ENCODE data around the gene KCTD20.

The KCTD20 gene

DNA sequence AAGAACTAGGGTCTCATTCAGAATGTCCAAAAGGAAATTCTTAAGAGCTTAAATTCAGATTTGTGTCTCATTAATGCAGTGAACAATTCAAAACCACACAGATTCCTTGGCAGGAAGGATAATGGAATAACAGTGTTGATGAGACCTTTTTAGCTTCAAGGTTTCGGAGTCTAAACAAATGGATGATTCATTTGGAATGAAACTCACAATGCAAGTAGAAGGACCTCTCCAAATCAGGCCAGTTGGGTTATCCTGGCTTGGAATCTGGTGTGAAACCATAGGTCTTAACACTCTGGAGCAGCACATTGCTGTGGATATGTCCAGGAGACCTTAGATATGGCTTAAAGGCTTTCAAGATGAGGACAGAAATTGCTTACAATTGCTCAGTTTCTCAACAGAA, 44.9 kb downstream of the KCTD20 start:
- Histone ChIP-seq H2AFZ (ENCODE audit: low read depth, low read length, severe bottlenecking) (no peak overlapping the region), H3K27me3 (ENCODE audit: low read length) (no peaks in the 10 kb centered on the region), H4K20me1 (ENCODE audit: low read depth, low read length) (no peaks in the 10 kb centered on the region), H3K9ac (ENCODE audit: low read length) (no peak overlapping the region), H3K36me3 (ENCODE audit: low read length) (peaks cover 13% of the 10 kb centered on the region; the same call in 1 of the 2 replicates), H3K9me2 (replicated peaks; ENCODE audit: insufficient read depth, low read length) (no peaks in the 10 kb centered on the region), H3K9me3 (ENCODE audit: insufficient read depth, low read length) (no peaks in the 10 kb centered on the region), H3K27ac (ENCODE audit: low read depth, low read length) (no peak overlapping the region), H3F3A (ENCODE audit: insufficient read depth) (peaks cover 11% of the 10 kb centered on the region), H3K79me2 (ENCODE audit: insufficient read depth, low read length) (no peaks in the 10 kb centered on the region), H3K4me2 (ENCODE audit: low read depth, low read length, poor library complexity, severe bottlenecking) (no peak overlapping the region), H3K4me3 (ENCODE audit: insufficient read depth, low read length, poor library complexity, severe bottlenecking) (no peak overlapping the region)
- TF ChIP-seq EZH2phosphoT487 (conservative IDR thresholded peaks at IDR 0.05; ENCODE audit: low read length), result no peak
- TF ChIP-seq, protein P1, sequence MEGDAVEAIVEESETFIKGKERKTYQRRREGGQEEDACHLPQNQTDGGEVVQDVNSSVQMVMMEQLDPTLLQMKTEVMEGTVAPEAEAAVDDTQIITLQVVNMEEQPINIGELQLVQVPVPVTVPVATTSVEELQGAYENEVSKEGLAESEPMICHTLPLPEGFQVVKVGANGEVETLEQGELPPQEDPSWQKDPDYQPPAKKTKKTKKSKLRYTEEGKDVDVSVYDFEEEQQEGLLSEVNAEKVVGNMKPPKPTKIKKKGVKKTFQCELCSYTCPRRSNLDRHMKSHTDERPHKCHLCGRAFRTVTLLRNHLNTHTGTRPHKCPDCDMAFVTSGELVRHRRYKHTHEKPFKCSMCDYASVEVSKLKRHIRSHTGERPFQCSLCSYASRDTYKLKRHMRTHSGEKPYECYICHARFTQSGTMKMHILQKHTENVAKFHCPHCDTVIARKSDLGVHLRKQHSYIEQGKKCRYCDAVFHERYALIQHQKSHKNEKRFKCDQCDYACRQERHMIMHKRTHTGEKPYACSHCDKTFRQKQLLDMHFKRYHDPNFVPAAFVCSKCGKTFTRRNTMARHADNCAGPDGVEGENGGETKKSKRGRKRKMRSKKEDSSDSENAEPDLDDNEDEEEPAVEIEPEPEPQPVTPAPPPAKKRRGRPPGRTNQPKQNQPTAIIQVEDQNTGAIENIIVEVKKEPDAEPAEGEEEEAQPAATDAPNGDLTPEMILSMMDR (IDR thresholded peaks at IDR 0.05; ENCODE audit: insufficient read depth, low read length, poor library complexity, severe bottlenecking), result no peak

DNA sequence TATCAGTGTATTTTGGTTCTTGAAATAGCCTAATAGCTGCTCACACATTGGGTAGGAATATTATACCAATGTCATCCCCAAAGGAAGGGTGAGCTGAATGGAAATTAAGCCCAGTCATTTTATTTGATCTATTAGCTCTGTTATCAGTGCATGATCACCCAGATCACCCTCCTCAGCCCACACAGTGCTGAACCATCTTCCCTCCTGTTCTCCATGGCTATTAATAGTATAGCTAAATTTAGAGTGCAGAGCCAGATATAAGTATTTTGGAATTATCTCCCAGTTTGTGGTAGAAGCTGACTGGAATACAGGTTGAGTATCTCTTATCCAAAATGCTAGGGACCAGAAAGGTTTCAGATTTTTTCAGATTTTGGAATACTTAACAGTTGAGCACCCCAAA, 45.4 kb downstream of the KCTD20 start:
- H2AFZ ChIP-seq (ENCODE audit: low read depth, low read length, severe bottlenecking), result no peak overlapping the region
- peaks cover 12% of the 10 kb centered on the region for H3F3A ChIP-seq (ENCODE audit: insufficient read depth)
- H3K9me3 ChIP-seq (ENCODE audit: insufficient read depth, low read length), result no peaks in the 10 kb centered on the region
- no peak for TF ChIP-seq EZH2phosphoT487 (conservative IDR thresholded peaks at IDR 0.05; ENCODE audit: low read length)
- TF ChIP-seq, protein P1 (IDR thresholded peaks at IDR 0.05; ENCODE audit: insufficient read depth, low read length, poor library complexity, severe bottlenecking), result no peak
- H3K36me3 ChIP-seq (ENCODE audit: low read length), result peaks cover 13% of the 10 kb centered on the region; the same call in 1 of the 2 replicates
- H3K27me3 ChIP-seq (ENCODE audit: low read length), result no peaks in the 10 kb centered on the region
- H3K79me2 ChIP-seq (ENCODE audit: insufficient read depth, low read length), result no peaks in the 10 kb centered on the region
- H3K9me2 ChIP-seq (replicated peaks; ENCODE audit: insufficient read depth, low read length), result no peaks in the 10 kb centered on the region
- no peak overlapping the region for H3K9ac ChIP-seq (ENCODE audit: low read length)
- no peak overlapping the region for H3K27ac ChIP-seq (ENCODE audit: low read depth, low read length)
- H3K4me2 ChIP-seq (ENCODE audit: low read depth, low read length, poor library complexity, severe bottlenecking), result no peak overlapping the region
- H3K4me3 ChIP-seq (ENCODE audit: insufficient read depth, low read length, poor library complexity, severe bottlenecking), result no peak overlapping the region
- no peaks in the 10 kb centered on the region for H4K20me1 ChIP-seq (ENCODE audit: low read depth, low read length)

DNA sequence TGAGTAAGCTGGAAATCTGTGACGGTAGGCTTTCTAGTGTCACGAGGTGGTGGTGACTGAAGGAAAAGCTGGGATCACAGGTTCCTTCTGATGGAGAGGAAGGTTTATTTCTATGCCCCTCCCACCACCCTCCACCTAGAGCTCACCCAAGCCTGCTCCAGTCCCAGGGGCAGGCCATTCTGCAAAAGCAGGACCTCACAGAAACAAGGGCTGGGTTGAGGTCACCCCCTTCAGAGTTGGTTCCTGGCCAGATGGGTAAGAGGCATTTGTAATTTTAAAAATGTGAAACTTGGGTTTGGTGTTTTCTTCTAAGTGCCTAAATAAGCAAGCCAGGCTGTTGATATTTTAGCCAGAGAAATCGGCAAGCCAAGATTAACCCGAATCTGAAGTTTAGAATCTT, 46.6 kb downstream of the KCTD20 start:
- Histone ChIP-seq H4K20me1 (ENCODE audit: low read depth, low read length) (no peaks in the 10 kb centered on the region), H3K9me3 (ENCODE audit: insufficient read depth, low read length) (no peaks in the 10 kb centered on the region), H3K4me2 (ENCODE audit: low read depth, low read length, poor library complexity, severe bottlenecking) (no peak overlapping the region), H3K9me2 (replicated peaks; ENCODE audit: insufficient read depth, low read length) (no peaks in the 10 kb centered on the region), H3F3A (ENCODE audit: insufficient read depth) (peaks cover 24% of the 10 kb centered on the region), H3K27me3 (ENCODE audit: low read length) (no peaks in the 10 kb centered on the region), H3K36me3 (ENCODE audit: low read length) (peaks cover 10% of the 10 kb centered on the region; the same call in 1 of the 2 replicates), H3K79me2 (ENCODE audit: insufficient read depth, low read length) (no peaks in the 10 kb centered on the region), H2AFZ (ENCODE audit: low read depth, low read length, severe bottlenecking) (no peak overlapping the region), H3K4me3 (ENCODE audit: insufficient read depth, low read length, poor library complexity, severe bottlenecking) (no peak overlapping the region), H3K27ac (ENCODE audit: low read depth, low read length) (no peak overlapping the region), H3K9ac (ENCODE audit: low read length) (no peak overlapping the region)
- no peak for TF ChIP-seq EZH2phosphoT487 (conservative IDR thresholded peaks at IDR 0.05; ENCODE audit: low read length)
- TF ChIP-seq, protein P1 (IDR thresholded peaks at IDR 0.05; ENCODE audit: insufficient read depth, low read length, poor library complexity, severe bottlenecking), result no peak

All from SU-DHL-6 (cell line).